HG02623 (cell line): Measurements from ENCODE around the gene PXN.

ENCODE experiments used
- ATAC-seq: cut with Tn5 transposase; IDR thresholded peaks from one replicate; pipeline ENCODE4 v1.9.1; 2021; ENCODE audit warnings: moderate library complexity; ENCODE audit not compliant: unreplicated experiment

The PXN gene

GRCh38 chr12:120265473-120266179 lies at the start of gene PXN:
PXN (minus strand) TSS chr12:120265730; CDS start chr12:120265629, 101 bp downstream.
- peak; percentile 61 for ATAC-seq

GRCh38 chr12:120314220-120314619 lies 48.7 kb upstream of the PXN start:
- ATAC-seq, result no peak

- peak; percentile 98 for ATAC-seq
Observed at GRCh38 chr12:120301962-120302815, 36.7 kb upstream of the PXN start, which contains the start of gene SIRT4. SIRT4 (plus strand) TSS chr12:120302321; CDS start chr12:120303562, 1,241 bp downstream.

- peak; percentile 36 for ATAC-seq
Observed at GRCh38 chr12:120292661-120293531, 27.4 kb upstream of the PXN start, which contains the start of gene RNU4-1. RNU4-1 (minus strand) TSS chr12:120293237.

GRCh38 chr12:120292411-120292660 lies 26.8 kb upstream of the PXN start:
- no peak for ATAC-seq

GRCh38 chr12:120290609-120291305 lies 25.2 kb upstream of the PXN start:
- no peak for ATAC-seq

GRCh38 chr12:120287491-120287890 lies 22.0 kb upstream of the PXN start:
- no peak for ATAC-seq

GRCh38 chr12:120286768-120287490 lies 21.4 kb upstream of the PXN start:
- no peak for ATAC-seq

- ATAC-seq, result no peak
Observed at GRCh38 chr12:120284381-120284780, 18.9 kb upstream of the PXN start.

- no peak for ATAC-seq
Observed at GRCh38 chr12:120283318-120283717, 17.8 kb upstream of the PXN start.

GRCh38 chr12:120278137-120279069 lies 12.9 kb upstream of the PXN start:
- no peak for ATAC-seq

- ATAC-seq, result no peak
Observed at GRCh38 chr12:120276734-120277133, 11.2 kb upstream of the PXN start.

- ATAC-seq, result no peak
Observed at GRCh38 chr12:120267736-120268135, 2.2 kb upstream of the PXN start.

GRCh38 chr12:120266180-120266870 lies 795 bp upstream of the PXN start:
- no peak for ATAC-seq

- no peak for ATAC-seq
Observed at GRCh38 chr12:120264904-120265472, 542 bp downstream of the PXN start.

- no peak for ATAC-seq
Observed at GRCh38 chr12:120264086-120264903, 1.2 kb downstream of the PXN start.

GRCh38 chr12:120263748-120264085 lies 1.8 kb downstream of the PXN start:
- no peak for ATAC-seq
